ENCODE measurements around the gene LRRC75B. TPM values are rescaled to one million over a fixed set of nuclear protein-coding genes. Genes with fewer than 3 reads are reported as not detected.
A peak's percentile ranks its signal among the peaks of the same experiment; 100 is the strongest.
"Not testable (repeated sequence)": the region's sequence is repeated elsewhere in the genome, so short reads cannot be mapped to it uniquely, and the experiment has no call there.

The LRRC75B gene
- 5.9 TPM in 1 of 2 replicates, not detected in the other for total RNA-seq (2014; rRNA removed; shearing (Covaris generic); ENCODE audit: low replicate concordance)

- H3K27me3 ChIP-seq: no peaks in the 10 kb centered on the region
Measured at GRCh38 chr22:24592851-24593558, at the start of gene LRRC75B. LRRC75B (minus strand) TSS chr22:24593073; CDS start chr22:24593039, 34 bp downstream.

GRCh38 chr22:24642307-24642706 lies 49.4 kb upstream of the LRRC75B start:
- H3K9me3 ChIP-seq, DNase-seq, H3K4me3 ChIP-seq, H3K36me3 ChIP-seq, H3K27me3 ChIP-seq: not testable (repeated sequence)

More at GRCh38 chr22:24592851-24593558, at the start of gene LRRC75B:
- Histone ChIP-seq H3K36me3 (no peaks in the 10 kb centered on the region), H3K4me3 (peak within 1 kb of the TSS; percentile 63), H3K9me3 (no peaks in the 10 kb centered on the region)
- DNase-seq: peak; percentile 92

GRCh38 chr22:24636513-24636912 lies 43.6 kb upstream of the LRRC75B start:
- H3K27me3 ChIP-seq, H3K9me3 ChIP-seq, H3K36me3 ChIP-seq, H3K4me3 ChIP-seq, DNase-seq: not testable (repeated sequence)

- not testable (repeated sequence) for H3K9me3 ChIP-seq
Measured at GRCh38 chr22:24634776-24635389, 42.0 kb upstream of the LRRC75B start.

GRCh38 chr22:24633231-24634023 lies 40.6 kb upstream of the LRRC75B start:
- not testable (repeated sequence) for H3K36me3 ChIP-seq, H3K27me3 ChIP-seq, H3K9me3 ChIP-seq, DNase-seq, H3K4me3 ChIP-seq

More at GRCh38 chr22:24634776-24635389, 42.0 kb upstream of the LRRC75B start:
- H3K36me3 ChIP-seq, DNase-seq, H3K27me3 ChIP-seq, H3K4me3 ChIP-seq: not testable (repeated sequence)

GRCh38 chr22:24632642-24633041 lies 39.8 kb upstream of the LRRC75B start:
- not testable (repeated sequence) for DNase-seq, H3K4me3 ChIP-seq, H3K9me3 ChIP-seq, H3K27me3 ChIP-seq, H3K36me3 ChIP-seq

- DNase-seq, H3K27me3 ChIP-seq, H3K36me3 ChIP-seq, H3K4me3 ChIP-seq, H3K9me3 ChIP-seq: not testable (repeated sequence)
Measured at GRCh38 chr22:24631430-24632122, 38.7 kb upstream of the LRRC75B start.

GRCh38 chr22:24630812-24631427 lies 38.0 kb upstream of the LRRC75B start:
- DNase-seq, H3K27me3 ChIP-seq, H3K4me3 ChIP-seq, H3K36me3 ChIP-seq, H3K9me3 ChIP-seq: not testable (repeated sequence)

GRCh38 chr22:24629069-24629468 lies 36.2 kb upstream of the LRRC75B start:
- DNase-seq: peak; percentile 4
- H3K27me3 ChIP-seq, H3K9me3 ChIP-seq, H3K4me3 ChIP-seq, H3K36me3 ChIP-seq: not testable (repeated sequence)

GRCh38 chr22:24627911-24628310 lies 35.0 kb upstream of the LRRC75B start:
- not testable (repeated sequence) for H3K27me3 ChIP-seq, H3K36me3 ChIP-seq, H3K4me3 ChIP-seq, H3K9me3 ChIP-seq, DNase-seq

- not testable (repeated sequence) for H3K27me3 ChIP-seq, H3K4me3 ChIP-seq, H3K9me3 ChIP-seq, H3K36me3 ChIP-seq, DNase-seq
Measured at GRCh38 chr22:24622596-24622995, 29.7 kb upstream of the LRRC75B start.

GRCh38 chr22:24621244-24621643 lies 28.4 kb upstream of the LRRC75B start:
- H3K36me3 ChIP-seq, H3K9me3 ChIP-seq, H3K4me3 ChIP-seq, DNase-seq, H3K27me3 ChIP-seq: not testable (repeated sequence)

- not testable (repeated sequence) for DNase-seq, H3K4me3 ChIP-seq, H3K27me3 ChIP-seq, H3K36me3 ChIP-seq, H3K9me3 ChIP-seq
Measured at GRCh38 chr22:24614794-24615193, 21.9 kb upstream of the LRRC75B start.

- H3K36me3 ChIP-seq, DNase-seq, H3K27me3 ChIP-seq, H3K4me3 ChIP-seq, H3K9me3 ChIP-seq: not testable (repeated sequence)
Measured at GRCh38 chr22:24609888-24610287, 17.0 kb upstream of the LRRC75B start.

- H3K36me3 ChIP-seq, H3K4me3 ChIP-seq, H3K27me3 ChIP-seq, DNase-seq, H3K9me3 ChIP-seq: not testable (repeated sequence)
Measured at GRCh38 chr22:24608327-24608726, 15.5 kb upstream of the LRRC75B start.

GRCh38 chr22:24607429-24607983 lies 14.6 kb upstream of the LRRC75B start:
- not testable (repeated sequence) for H3K4me3 ChIP-seq, H3K9me3 ChIP-seq, DNase-seq, H3K36me3 ChIP-seq, H3K27me3 ChIP-seq
